GM23248 (cell line): ENCODE measurements around the gene ISCU. TPM values are rescaled to one million over a fixed set of nuclear protein-coding genes. Genes with fewer than 3 reads are reported as not detected.
A peak's percentile ranks its signal among the peaks of the same experiment; 100 is the strongest.

Experiments
- DNase-seq: peaks from one replicate; pipeline ENCODE4 v3.0.0-alpha.2; 2015
- H2AFZ ChIP-seq: fragments of 200-600 bp; sonication (generic); 2 replicates; pipeline ENCODE4 v1.6.1; 2016; ENCODE audit warnings: antibody characterized with exemption
- H3F3A ChIP-seq: fragments of 200-600 bp; sonication (generic); 2 replicates; pipeline ENCODE4 v1.6.1; 2016; ENCODE audit warnings: mild to moderate bottlenecking, antibody characterized with exemption, mixed run types; ENCODE audit not compliant: insufficient read depth
- H3K27ac ChIP-seq: fragments of 200-600 bp; sonication (generic); 2 replicates; pipeline ENCODE4 v1.5.1; 2016; ENCODE audit warnings: mild to moderate bottlenecking
- H3K27me3 ChIP-seq: fragments of 200-600 bp; sonication (generic); replicated peaks from 2 replicates; pipeline ENCODE4 v1.6.1; 2016; ENCODE audit warnings: mild to moderate bottlenecking; ENCODE audit not compliant: insufficient read depth
- H3K36me3 ChIP-seq: fragments of 200-600 bp; sonication (generic); 2 replicates; pipeline ENCODE4 v1.6.1; 2016; ENCODE audit warnings: low read depth, mild to moderate bottlenecking
- H3K4me1 ChIP-seq: fragments of 200-600 bp; sonication (generic); 2 replicates; pipeline ENCODE4 v1.6.1; 2016; ENCODE audit warnings: mild to moderate bottlenecking; ENCODE audit not compliant: insufficient read depth
- H3K4me2 ChIP-seq: fragments of 200-600 bp; sonication (generic); one replicate; pipeline ENCODE4 v1.6.1; 2016; ENCODE audit warnings: mild to moderate bottlenecking; ENCODE audit not compliant: unreplicated experiment
- H3K4me3 ChIP-seq: fragments of 200-600 bp; sonication (generic); 2 replicates; pipeline ENCODE4 v1.5.1; 2016; ENCODE audit warnings: mild to moderate bottlenecking
- H3K79me2 ChIP-seq: fragments of 200-600 bp; sonication (generic); 2 replicates; pipeline ENCODE4 v1.6.1; 2016; ENCODE audit warnings: mild to moderate bottlenecking; ENCODE audit not compliant: insufficient read depth
- H3K9ac ChIP-seq: fragments of 200-600 bp; sonication (generic); 2 replicates; pipeline ENCODE4 v1.6.1; 2016; ENCODE audit warnings: mild to moderate bottlenecking
- H3K9me2 ChIP-seq: fragments of 200-600 bp; sonication (generic); 2 replicates; pipeline ENCODE4 v1.6.1; 2016; ENCODE audit warnings: mixed run types, mild to moderate bottlenecking, moderate library complexity; ENCODE audit not compliant: insufficient read depth
- H3K9me3 ChIP-seq: fragments of 200-600 bp; sonication (generic); one replicate; pipeline ENCODE4 v1.6.1; 2017; ENCODE audit warnings: low read depth
- H4K20me1 ChIP-seq: fragments of 200-600 bp; sonication (generic); 2 replicates; pipeline ENCODE4 v1.6.0; 2016; ENCODE audit not compliant: insufficient read depth
- EZH2 ChIP-seq: fragments of 200-600 bp; sonication (generic); IDR thresholded peaks from 2 replicates; pipeline ENCODE4 v1.6.1; 2018; ENCODE audit warnings: antibody characterized with exemption, mild to moderate bottlenecking; ENCODE audit not compliant: insufficient read depth, poor library complexity, severe bottlenecking
- EZH2phosphoT487 ChIP-seq: fragments of 200-600 bp; sonication (generic); IDR thresholded peaks from 2 replicates; pipeline ENCODE4 v1.6.1; 2018; ENCODE audit warnings: antibody characterized with exemption, moderate library complexity, mild to moderate bottlenecking, low read depth; ENCODE audit not compliant: insufficient read depth
- WGBS, 2 experiments: methylation state at CpG; one replicate each; pipeline ENCODE4 v1.1.6; 2015 to 2017; ENCODE audit warnings: low lambda C conversion rate in 2 of 2, low coverage in 1 of 2; ENCODE audit errors: missing lambda C conversion rate in 2 of 2; 5-methylcytosine and 5-hydroxymethylcytosine counted together
- in situ Hi-C: fragments of 300-500 bp; cut with MboI; formaldehyde crosslinking; loops from 2 replicates; pipeline ENCODE4 v1.15.0; 2020
- polyA plus RNA-seq: library from polyadenylated mRNA; unstranded; fragments of >200 nt; fragmentation: Nextera tagmentation; extraction: Ambion mirVana; gene quantifications from 2 replicates; pipeline ENCODE4 v1.2.1, GENCODE V29; 2016
- total RNA-seq: library from RNA; depleted of rRNA; stranded (reverse); fragments of >200 nt; shearing (Covaris generic); gene quantifications from 2 replicates; pipeline ENCODE4 v1.2.3, GENCODE V29; 2014; rRNA removed

Gene ISCU
- 145 and 159 TPM in 2 replicates for total RNA-seq
- 237 and 240 TPM in 2 replicates for polyA plus RNA-seq

- in situ Hi-C loops, result loop anchor here (10.0 kb wide), 2 partner anchors 242 to 532 kb away; partner anchors contain the start of genes ALKBH2 and UNG
- Histone ChIP-seq H3K27me3 (no peaks in the 10 kb centered on the region), H3K4me3 (peak within 1 kb of the TSS; percentile 98), H3F3A (peaks cover 29% of the 10 kb centered on the region), H3K9ac (peak within 1 kb of the TSS; percentile 98), H3K9me3 (no peaks in the 10 kb centered on the region), H4K20me1 (no peaks in the 10 kb centered on the region), H2AFZ (peak within 1 kb of the TSS; percentile 89), H3K79me2 (peaks cover 60% of the 10 kb centered on the region), H3K4me2 (peak within 1 kb of the TSS; percentile 94), H3K4me1 (peaks cover 36% of the 10 kb centered on the region), H3K36me3 (peaks cover 28% of the 10 kb centered on the region), H3K27ac (peak within 1 kb of the TSS; percentile 91), H3K9me2 (no peaks in the 10 kb centered on the region)
- peak; percentile 98 for DNase-seq
- 0 to 1% methylated on average over 71 to 72 of the region's 72 CpGs for WGBS, 2 experiments
- TF ChIP-seq EZH2phosphoT487 (no peak), EZH2 (no peak)
These were observed at the start of gene ISCU for GRCh38 chr12:108562348-108563135. TSS of gene ISCU (plus strand) at chr12:108562596. CDS start at chr12:108562623, 27 bp downstream.

GRCh38 chr12:108514468-108514972 is 47.9 kb upstream of the ISCU start:
- 6 to 21% methylated on average over 16 to 19 of the region's 19 CpGs for WGBS, 2 experiments
- H4K20me1 ChIP-seq, result no peaks in the 10 kb centered on the region; the same call in 1 of the 2 replicates
- H3K9me2 ChIP-seq, result no peaks in the 10 kb centered on the region
- H3K4me2 ChIP-seq, result peak overlapping the region; percentile 71
- H3K9ac ChIP-seq, result no peak overlapping the region
- peaks cover 15% of the 10 kb centered on the region for H3K4me1 ChIP-seq
- in situ Hi-C loops, result no loop called here
- H2AFZ ChIP-seq, result peak overlapping the region; percentile 74
- no peaks in the 10 kb centered on the region for H3F3A ChIP-seq
- H3K9me3 ChIP-seq, result no peaks in the 10 kb centered on the region
- H3K36me3 ChIP-seq, result no peaks in the 10 kb centered on the region
- DNase-seq, result no peak
- TF ChIP-seq EZH2 (no peak), EZH2phosphoT487 (no peak)
- H3K4me3 ChIP-seq, result peak overlapping the region; percentile 80
- peaks cover 8% of the 10 kb centered on the region; the same call in 1 of the 2 replicates for H3K79me2 ChIP-seq
- no peaks in the 10 kb centered on the region for H3K27me3 ChIP-seq
- H3K27ac ChIP-seq, result no peak overlapping the region

- peak within 1 kb of the TSS; percentile 74 for H2AFZ ChIP-seq
- peak within 1 kb of the TSS; percentile 80 for H3K4me3 ChIP-seq
- TF ChIP-seq EZH2, result no peak
- TF ChIP-seq EZH2phosphoT487, result no peak
- in situ Hi-C loops, result no loop called here
- peak within 1 kb of the TSS; percentile 92 for H3K4me2 ChIP-seq
- peaks cover 19% of the 10 kb centered on the region for H3K4me1 ChIP-seq
- no peaks in the 10 kb centered on the region for H3K27me3 ChIP-seq
- peak; percentile 100 for DNase-seq
- peaks cover 2% of the 10 kb centered on the region; the same call in 1 of the 2 replicates for H3K36me3 ChIP-seq
- H3K9me3 ChIP-seq, result no peaks in the 10 kb centered on the region
- WGBS, 2 experiments, result 0 to 2% methylated on average over 46 to 61 of the region's 67 CpGs
- H3K9ac ChIP-seq, result peak within 1 kb of the TSS; percentile 75
- H3F3A ChIP-seq, result no peaks in the 10 kb centered on the region
- H4K20me1 ChIP-seq, result no peaks in the 10 kb centered on the region; the same call in 1 of the 2 replicates
- H3K79me2 ChIP-seq, result peaks cover 8% of the 10 kb centered on the region; the same call in 1 of the 2 replicates
- H3K27ac ChIP-seq, result no peak within 1 kb of the TSS
- H3K9me2 ChIP-seq, result no peaks in the 10 kb centered on the region
These were observed 47.2 kb upstream of the ISCU start, which contains the start of gene FICD for GRCh38 chr12:108514973-108515814. TSS of gene FICD (plus strand) at chr12:108515277. CDS start at chr12:108516973, 1,696 bp downstream.

- in situ Hi-C loops, result no loop called here
These were observed 46.5 kb upstream of the ISCU start for GRCh38 chr12:108515916-108516315.

More at GRCh38 chr12:108515916-108516315, 46.5 kb upstream of the ISCU start:
- no peak for TF ChIP-seq EZH2
- peak overlapping the region; percentile 75 for H3K9ac ChIP-seq
- H3K27ac ChIP-seq, result no peak overlapping the region
- peaks cover 8% of the 10 kb centered on the region; the same call in 1 of the 2 replicates for H3K79me2 ChIP-seq
- 33 to 38% methylated on average over 5 of the region's 5 CpGs for WGBS, 2 experiments
- no peaks in the 10 kb centered on the region for H3K9me2 ChIP-seq
- H3F3A ChIP-seq, result peaks cover 3% of the 10 kb centered on the region; the same call in 1 of the 2 replicates
- H3K27me3 ChIP-seq, result no peaks in the 10 kb centered on the region
- peak; percentile 22 for DNase-seq
- peak overlapping the region; percentile 92 for H3K4me2 ChIP-seq
- peak overlapping the region; percentile 80 for H3K4me3 ChIP-seq
- H4K20me1 ChIP-seq, result no peaks in the 10 kb centered on the region; the same call in 1 of the 2 replicates
- peaks cover 19% of the 10 kb centered on the region for H3K4me1 ChIP-seq
- no peaks in the 10 kb centered on the region for H3K9me3 ChIP-seq
- peaks cover 5% of the 10 kb centered on the region for H3K36me3 ChIP-seq
- peak overlapping the region; percentile 72; the same call in 1 of the 2 replicates for H2AFZ ChIP-seq
